Ramos (cell line): ENCODE measurements around the gene UVRAG.
"Not testable (repeated sequence)": the region's sequence is repeated elsewhere in the genome, so short reads cannot be mapped to it uniquely, and the experiment has no call there.

Experiments used
- in situ Hi-C: fragments of 300-500 bp; cut with MboI; formaldehyde crosslinking; loops from one replicate; pipeline ENCODE4 v1.14.3; 2022; ENCODE audit warnings: low sequenced_read_pairs; ENCODE audit not compliant: unreplicated experiment

Gene UVRAG

DNA sequence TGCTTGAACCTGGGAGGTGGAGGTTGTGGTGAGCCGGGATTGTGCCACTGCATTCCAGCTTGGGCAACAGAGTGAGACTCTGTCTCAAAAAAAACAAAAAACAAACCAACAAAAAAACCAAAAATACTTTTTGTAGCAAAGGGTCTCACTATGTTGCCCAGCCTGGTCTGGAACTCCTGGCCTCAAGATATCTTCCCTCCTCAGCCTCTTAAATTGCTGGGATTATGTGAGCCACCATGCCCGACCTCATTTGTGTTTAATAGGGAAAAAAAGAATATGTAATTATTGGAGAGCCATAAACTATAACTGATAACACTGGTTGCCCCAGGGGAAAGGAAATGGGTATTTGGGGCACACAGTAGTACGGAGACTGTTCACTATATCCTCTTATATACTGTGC lies 19.7 kb downstream of the UVRAG start:
- in situ Hi-C loops: no loop called here

- in situ Hi-C loops: no loop called here
These were observed 21.4 kb downstream of the UVRAG start for GRCh38 chr11:75836417-75836816.

- in situ Hi-C loops: no loop called here
These were observed 24.8 kb downstream of the UVRAG start for GRCh38 chr11:75839851-75840250.

DNA sequence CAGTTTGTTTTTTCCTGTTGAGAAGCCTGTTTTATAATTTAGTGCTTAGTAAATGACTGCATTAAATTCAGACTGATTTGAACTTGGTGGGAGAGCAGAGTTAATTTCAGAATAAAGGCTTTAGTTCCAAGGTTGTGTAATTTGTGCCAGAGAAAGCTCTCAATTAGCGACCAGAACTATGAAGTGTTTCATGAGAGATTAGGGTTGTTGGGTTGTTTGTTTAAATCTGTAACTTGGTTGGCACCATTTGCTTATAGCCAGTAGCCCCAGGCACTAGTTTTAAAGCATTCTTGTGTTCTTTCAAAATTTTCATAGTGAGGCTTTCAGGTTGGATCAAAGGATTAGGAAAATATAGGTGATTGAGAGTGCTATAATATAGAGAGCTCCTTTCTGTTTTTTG lies 25.5 kb downstream of the UVRAG start:
- in situ Hi-C loops: no loop called here

- in situ Hi-C loops: no loop called here
These were observed 26.7 kb downstream of the UVRAG start for GRCh38 chr11:75841739-75842138.

- in situ Hi-C loops: no loop called here
These were observed 30.3 kb downstream of the UVRAG start for GRCh38 chr11:75845324-75845723.

GRCh38 chr11:75849894-75850293 lies 34.9 kb downstream of the UVRAG start:
- in situ Hi-C loops: no loop called here

DNA sequence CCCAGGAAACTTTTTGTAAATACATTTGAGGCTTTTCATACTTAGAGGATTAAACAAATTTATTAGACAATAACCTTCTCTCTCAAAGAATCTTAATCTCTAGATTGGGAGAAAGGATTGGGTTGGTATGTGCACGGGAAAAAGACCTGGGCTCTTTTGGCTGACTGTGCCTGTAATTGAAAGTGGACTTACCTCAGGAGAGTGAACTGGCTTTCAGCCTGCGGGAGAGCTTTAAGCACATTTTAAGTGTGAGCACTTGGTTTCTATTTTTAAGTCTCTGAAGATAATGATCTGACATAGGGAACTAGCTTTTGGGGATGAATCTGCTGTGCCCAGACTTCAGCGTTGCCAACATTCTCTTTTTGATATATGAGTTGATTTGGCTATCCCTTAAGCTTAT lies 35.8 kb downstream of the UVRAG start:
- in situ Hi-C loops: no loop called here

- in situ Hi-C loops: no loop called here
These were observed 36.2 kb downstream of the UVRAG start for GRCh38 chr11:75851203-75851602.

- in situ Hi-C loops: no loop called here
These were observed 37.5 kb downstream of the UVRAG start for GRCh38 chr11:75852406-75853017.

DNA sequence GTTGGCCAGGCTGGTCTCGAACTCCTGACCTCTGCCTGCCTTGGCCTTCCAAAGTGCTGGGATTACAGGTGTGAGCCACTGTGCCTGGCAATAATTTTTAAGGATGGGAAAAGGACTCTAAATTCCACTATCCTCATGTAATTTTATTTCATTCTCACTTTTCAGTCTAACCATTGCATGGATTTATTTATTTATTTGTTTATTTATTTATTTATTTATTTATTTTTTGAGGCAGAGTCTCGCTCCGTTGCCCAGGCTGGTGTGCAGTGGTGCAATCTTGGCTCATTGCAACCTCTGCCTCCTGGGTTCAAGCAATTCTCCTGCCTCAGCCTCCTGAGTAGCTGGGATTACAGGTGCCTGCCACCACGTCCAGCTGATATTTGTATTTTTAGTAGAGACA lies 38.6 kb downstream of the UVRAG start:
- in situ Hi-C loops: not testable (repeated sequence)

- in situ Hi-C loops: no loop called here
These were observed 39.0 kb downstream of the UVRAG start for GRCh38 chr11:75853971-75854370.

GRCh38 chr11:75855206-75855605 lies 40.2 kb downstream of the UVRAG start:
- in situ Hi-C loops: no loop called here

- in situ Hi-C loops: no loop called here
These were observed 41.9 kb downstream of the UVRAG start for GRCh38 chr11:75856912-75857311.

DNA sequence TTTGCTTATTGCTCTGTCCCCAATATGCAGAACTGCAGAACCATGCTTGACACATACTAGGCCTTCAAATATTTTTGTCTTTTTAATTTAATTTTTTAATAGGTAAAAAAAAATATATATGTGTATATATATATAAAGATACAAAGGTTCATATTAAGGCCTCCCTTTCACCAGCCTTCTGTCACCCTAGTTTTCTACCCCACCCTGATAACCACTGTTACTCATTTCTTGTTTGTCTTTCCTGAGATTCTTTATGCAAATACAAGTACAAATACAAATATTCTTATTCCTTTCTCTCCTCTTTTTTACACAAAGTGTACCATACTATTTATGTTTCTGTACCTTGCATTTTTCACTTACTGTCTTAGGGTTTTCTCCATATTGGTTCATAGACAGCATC lies 43.0 kb downstream of the UVRAG start:
- in situ Hi-C loops: no loop called here

DNA sequence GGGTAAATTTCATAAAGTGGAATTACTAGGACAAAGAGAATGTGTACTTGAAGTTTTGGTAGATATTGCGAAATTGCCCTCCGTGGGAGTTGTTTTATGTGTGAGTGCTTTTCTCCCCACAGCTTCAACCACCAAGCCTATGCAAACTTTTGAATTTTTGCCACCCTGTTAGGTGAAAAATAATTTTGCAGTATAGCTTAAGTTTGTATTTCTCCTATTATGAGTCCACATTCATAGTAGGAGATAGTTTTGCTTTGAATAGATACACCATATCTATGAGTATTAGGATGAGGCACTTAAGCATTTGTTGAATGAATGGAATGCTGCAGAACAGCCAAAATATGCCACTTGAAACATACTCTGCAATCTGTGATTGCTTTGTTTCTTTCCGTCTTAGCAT lies 43.6 kb downstream of the UVRAG start:
- in situ Hi-C loops: no loop called here

GRCh38 chr11:75859614-75860013 lies 44.6 kb downstream of the UVRAG start:
- in situ Hi-C loops: no loop called here

DNA sequence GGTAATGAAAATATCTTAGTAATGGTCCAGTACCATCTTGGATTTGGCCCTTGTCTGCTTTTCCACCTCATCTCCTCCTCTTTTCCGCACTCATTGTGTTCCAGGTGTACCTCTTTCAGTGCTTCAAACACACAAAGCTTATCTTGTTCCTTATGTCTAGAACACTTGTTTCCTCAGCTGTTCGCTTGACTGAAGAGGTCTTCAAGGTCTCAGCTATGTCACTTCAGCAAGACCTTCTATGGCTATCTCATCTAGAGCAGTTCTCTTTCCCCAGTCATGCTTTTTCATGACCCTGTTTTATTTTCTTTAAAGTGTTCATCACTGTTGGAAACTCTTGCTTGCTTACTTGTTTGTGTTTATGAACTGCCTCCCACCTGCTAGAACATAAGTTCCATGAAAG lies 47.4 kb downstream of the UVRAG start:
- in situ Hi-C loops: no loop called here

- in situ Hi-C loops: loop anchor here (5.0 kb wide), 1 partner anchor 61 kb away; no protein-coding TSS in a partner anchor
These were observed 52.9 kb downstream of the UVRAG start for GRCh38 chr11:75867778-75868374.

DNA sequence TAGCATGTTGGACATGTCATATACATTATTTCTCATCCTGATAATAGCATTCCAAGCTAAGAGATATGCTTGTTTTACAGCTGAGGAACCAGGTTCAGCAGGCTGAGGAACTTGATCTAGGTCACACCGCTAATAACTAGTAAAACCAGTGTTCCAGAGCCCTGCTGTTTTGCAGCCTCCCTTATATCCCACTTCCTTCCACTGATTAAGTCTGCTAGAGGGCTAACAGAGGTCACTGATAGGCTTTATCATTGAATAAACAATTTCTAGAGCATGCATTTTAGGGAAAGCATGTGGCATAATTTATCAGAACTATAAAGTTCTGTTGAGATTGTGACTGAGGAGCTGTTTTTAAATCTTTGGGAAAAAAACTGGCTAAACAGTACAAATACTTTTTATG lies 54.0 kb downstream of the UVRAG start:
- in situ Hi-C loops: loop anchor here (5.0 kb wide), 1 partner anchor 62 kb away; no protein-coding TSS in a partner anchor

GRCh38 chr11:75869661-75870455 lies 54.8 kb downstream of the UVRAG start:
- in situ Hi-C loops: loop anchor here (5.0 kb wide), 1 partner anchor 63 kb away; no protein-coding TSS in a partner anchor
